ENCODE measurements around the gene GLI1.
"Not testable (repeated sequence)": the region's sequence is repeated elsewhere in the genome, so short reads cannot be mapped to it uniquely, and the experiment has no call there.

GLI1 gene

DNA sequence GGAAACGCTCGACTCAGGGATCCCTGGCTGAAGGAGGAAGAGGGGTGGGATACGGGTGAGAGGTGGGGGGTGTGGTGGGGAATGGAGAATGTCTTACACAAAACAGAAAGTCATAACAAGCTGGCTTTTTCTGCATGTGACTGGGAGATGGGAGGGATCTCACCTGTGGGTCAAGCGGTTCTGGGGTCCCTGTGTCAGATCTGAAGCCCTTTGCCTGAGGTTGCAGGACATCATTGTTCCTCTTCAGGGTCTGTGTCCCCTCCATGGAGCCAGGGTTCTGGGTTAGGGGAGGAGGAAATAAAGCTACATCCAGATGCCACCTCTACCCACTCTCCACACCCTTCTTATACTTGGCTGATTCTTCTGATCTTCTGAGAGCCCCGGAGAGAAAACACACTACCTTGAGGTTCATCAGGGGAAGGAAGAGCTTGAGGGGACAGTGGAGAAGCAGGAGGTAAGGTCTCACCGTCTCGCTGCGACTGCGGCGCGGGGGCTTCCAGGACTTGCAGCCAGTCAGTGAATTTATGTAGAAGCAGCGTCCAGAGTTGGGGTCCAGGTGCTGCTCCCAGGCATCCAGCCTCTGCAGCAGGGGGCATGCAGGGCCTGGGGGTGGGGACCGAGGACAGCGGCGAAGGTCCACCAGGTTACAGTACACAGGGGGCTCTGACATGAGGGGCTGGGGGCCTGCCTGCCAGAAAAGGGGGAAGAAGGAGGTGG is 17.6 kb downstream of the GLI1 start:
- no peak for DNase-seq

DNA sequence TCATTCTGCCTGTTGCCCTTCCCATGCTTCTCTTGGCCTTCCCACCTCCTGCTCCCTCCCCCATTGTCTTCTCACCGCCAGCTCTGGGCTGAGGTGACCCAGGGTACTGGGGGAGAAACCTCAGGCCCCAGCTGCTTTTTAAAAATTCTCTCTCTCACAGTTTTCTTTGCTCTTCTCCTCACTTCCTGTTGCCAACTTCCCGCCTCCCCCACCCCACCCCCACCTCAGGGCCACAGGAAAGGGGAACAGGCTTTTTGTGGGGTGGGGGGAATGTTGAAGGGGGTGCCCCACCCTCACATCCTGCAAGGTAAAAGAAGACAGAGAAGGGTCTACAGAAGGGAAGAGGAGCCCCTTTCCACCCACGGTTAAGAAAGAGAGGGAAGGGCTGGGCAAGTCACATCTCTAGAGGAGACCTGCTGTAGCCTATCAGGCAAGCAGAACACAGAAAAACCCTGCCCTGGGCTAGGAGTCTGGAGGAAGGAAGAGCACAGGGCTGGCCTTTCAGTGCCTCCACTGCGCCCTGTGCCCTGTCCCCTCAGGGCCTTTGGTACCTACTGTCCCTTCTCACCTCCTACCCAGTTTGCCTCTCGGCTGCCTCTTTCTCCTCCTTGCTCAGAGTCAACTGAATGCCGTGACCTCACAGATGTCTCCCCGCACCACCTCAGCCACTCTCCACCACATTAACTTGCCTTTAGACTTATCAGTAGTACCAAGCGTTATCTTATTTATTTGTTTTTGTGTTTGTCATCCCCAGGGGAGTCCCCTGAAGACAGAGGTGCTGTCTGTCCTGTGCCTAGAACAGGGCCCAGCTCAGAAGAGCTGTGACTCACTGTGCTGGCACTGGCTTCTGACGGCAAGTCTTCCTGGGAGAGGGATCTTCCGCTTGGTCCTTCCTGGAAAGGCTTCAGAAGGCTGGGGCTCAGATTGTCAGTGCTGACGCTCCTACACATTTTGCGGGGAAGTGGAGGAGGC is 18.4 kb downstream of the GLI1 start:
- no peak for DNase-seq

DNA sequence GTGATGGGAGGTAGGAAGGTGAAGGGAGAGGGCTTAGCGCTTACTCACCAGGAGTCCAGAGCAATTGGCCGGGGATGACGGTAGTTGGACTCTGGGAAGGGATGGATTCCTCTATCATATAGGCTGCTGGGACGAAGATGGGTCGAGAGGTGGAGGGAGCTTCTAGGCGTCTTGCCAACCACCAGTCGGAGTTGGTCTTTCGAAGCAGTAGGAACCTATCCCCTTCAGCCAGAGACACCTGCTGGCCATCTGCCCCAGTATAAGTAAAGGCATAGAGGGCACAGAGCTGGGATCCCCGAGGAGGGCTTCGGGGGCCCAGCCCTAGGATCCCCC is 19.4 kb downstream of the GLI1 start:
- DNase-seq: no peak

DNA sequence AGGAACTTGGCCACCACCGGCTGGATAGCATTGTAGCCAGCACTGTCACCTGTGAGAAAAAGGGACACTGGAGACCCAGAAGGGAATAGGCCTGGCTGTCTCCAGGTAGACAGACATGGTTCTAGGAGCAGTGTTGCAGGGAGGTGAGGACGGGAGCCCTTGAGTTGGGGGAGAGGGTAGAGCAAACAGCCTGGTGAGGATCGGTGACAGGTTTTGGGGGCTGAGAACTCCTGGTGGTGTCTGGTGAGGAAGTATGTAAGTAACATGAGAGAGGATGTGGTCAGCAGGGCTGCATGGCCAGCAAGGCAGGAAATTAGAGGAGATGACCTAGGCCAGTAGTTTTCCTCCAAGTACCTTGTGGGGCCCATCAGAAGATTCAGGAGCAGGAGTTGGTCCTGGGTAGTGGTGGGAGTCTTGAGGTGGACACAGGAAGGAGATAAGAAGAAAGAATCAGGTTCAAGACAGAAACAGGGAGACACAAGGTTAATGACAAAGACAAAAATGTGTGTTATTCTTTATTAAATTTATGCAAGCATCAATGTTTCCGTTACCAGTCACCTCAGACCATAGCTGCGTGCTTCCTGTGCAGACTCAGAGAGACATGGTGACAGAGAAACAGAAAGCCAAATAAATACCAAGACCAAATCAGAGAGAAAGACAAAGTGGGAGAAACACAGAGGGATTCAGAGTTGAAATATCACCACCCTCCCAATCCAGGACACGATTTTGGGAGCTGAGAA is 20.0 kb downstream of the GLI1 start, which contains the start of gene ARHGAP9:
Gene ARHGAP9, minus strand, starts transcription at position 491 of the 740 bp plus-strand sequence. Its CDS starts 460 bp downstream, at position 31.
- no peak for DNase-seq

DNA sequence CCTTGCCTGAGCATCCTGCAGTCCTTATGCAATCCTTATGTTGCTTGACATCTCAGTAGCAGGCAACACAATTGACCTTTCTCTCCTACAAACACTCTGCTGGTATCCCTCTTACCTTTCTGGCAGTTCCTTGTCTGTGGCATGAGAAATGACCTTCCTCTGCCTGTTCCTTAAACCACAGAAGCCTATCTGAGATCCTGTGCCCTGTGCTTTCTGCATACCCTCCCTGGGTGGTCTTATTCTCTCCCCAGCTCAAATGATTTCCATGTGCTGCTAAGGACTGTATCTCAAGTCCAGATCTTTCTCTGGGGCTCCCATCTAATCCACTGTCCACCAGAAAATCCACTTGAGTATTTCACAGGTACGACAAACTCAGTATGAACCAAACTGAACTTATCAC is 22.1 kb downstream of the GLI1 start:
- no peak for DNase-seq

DNA sequence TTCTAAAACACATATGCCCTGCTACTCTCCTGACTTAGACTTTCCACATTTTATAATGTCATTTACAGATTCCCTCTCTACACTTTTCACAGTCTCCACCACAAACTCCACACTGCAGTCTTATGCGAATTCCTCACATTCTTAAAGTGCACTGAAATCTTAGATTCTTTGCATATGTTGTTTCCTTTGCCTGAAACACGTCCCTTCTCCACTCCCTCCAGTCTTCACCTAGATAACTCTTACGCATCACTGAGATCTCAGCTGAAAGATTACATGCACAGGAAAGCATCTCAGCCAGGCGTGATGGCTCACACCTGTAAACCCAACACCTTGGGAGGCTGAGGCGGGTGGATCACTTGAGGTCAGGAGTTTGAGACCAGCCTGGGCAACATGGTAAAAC is 23.9 kb downstream of the GLI1 start:
- no peak for DNase-seq

DNA sequence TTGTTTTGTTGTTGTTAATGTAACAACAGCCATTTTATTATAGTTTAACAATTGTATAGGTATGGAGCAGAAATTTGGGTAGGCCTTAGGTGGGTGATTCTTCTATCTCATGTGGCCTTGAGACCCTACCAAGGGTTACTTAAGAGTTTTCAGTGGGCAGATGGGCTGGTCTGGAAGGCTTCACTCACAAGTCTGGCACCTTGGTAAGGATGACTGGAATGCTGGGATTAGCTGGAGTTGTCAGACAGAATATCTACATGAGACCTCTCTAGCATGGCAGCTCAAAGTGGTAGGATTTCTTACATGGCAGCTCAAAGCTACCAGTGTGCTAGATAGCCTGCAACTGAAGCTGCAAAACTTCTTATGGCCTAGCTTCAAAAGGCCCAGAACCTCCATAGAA is 26.1 kb downstream of the GLI1 start:
- no peak for DNase-seq

DNA sequence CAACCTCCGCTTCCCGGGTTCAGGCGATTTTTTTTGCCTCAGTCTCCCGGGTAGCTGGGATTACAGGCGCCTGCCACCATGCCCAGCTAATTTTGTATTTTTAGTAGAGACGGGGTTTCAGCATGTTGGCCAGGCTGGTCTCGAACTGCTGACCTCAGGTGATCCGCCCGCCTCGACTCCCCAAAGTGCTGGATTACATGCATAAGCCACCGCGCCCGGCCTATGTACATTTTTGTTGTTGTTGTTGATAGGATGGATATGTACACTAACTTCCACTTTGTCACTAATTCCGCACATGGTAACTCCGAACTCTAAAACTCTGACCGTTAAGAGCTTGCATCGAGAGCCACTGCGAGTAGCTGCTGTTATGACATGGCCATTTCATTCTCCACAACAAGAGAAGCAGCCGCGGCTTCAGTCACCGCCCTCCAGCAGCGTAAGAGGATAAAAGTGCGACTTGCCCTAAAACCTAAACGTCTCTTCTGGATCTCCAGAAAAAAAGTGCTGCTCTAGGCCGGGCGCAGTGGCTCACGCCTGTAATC is 27.5 kb downstream of the GLI1 start:
- DNase-seq: no peak

DNA sequence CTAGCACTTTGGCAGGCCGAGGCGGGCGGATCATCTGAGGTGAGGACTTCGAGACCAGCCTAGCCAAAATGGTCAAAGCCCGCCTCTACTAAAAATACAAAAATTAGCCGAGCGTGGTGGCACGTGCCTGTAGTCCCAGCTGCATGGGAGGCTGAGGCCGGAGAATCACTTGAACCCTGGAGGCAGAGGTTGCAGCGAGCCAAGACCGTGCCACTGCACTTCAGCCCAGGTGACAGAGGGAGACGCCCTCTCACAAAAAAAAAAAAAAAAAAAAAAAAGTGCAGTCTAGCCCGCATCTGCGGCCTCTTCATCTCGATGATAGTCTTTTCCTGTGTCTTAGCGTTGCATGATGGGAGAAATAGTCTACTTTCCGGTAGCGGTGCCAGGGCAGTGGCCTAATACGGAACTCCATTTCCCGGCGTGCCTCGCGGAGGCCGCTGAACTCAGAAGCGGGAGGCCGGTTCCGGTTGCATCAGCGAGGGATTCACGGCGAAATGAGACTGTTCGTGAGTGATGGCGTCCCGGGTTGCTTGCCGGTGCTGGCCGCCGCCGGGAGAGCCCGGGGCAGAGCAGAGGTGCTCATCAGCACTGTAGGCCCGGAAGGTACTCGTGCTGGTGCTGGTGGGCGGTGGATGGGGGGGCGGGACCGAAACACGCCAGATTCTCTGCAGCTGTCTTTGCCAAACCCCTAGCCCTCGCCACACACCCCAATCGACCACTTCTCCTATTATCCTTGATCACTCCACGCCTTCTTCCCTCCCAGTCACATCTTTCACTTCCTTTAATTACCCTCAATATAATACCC is 28.2 kb downstream of the GLI1 start, which contains the start of gene MARS1:
Gene MARS1, plus strand, starts transcription at position 472 of the 805 bp plus-strand sequence. Its CDS starts 23 bp downstream, at position 495.
- peak; percentile 97 for DNase-seq

DNA sequence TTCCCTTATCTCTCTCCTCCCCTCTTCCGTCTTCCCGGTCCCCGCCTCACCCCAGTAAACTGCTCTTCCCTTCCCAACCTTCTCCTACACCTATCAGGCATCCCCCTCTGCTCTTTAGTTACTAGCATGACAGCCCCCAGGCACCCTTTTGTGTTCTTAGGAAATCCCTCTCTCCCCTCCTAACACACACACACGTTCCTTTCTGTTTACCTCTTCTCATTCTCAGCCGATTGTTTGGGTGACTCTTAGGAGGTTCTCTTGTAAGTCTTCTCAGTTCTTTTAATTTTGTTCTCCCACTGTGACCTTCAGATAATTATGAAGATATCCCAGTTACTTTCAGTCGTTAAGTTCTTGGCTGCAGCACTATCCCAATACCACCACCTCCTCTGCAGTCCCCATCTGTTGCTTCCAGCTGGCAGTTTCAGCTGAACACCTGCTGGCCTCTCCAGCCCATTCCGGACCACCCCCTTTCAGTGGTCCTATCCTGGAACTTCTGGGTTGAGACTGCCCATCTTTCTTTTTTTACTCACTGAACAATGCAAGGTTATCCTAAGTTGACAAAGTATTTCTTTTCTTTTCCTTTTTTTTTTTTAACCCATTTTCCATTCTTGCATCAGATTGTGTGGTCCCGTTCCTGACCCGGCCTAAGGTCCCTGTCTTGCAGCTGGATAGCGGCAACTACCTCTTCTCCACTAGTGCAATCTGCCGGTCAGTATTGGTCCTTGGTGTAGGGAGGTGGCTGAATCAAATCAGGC is 29.0 kb downstream of the GLI1 start:
- peak; percentile 27 for DNase-seq

DNA sequence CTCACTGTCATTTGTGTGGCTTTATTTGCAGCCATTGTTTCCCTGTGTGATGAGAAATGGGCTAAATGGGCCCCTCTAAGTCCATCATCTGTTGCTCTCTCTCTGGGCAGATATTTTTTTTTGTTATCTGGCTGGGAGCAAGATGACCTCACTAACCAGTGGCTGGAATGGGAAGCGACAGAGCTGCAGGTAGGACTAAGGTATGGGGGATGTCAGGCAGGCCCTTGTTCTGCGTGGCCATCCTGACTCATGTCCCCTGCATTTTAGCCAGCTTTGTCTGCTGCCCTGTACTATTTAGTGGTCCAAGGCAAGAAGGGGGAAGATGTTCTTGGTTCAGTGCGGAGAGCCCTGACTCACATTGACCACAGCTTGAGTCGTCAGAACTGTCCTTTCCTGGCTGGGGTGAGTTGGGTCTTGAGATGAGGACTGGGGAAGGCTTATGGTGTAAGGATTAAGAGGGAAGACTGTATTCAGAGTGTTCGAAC is 29.6 kb downstream of the GLI1 start:
- DNase-seq: no peak

DNA sequence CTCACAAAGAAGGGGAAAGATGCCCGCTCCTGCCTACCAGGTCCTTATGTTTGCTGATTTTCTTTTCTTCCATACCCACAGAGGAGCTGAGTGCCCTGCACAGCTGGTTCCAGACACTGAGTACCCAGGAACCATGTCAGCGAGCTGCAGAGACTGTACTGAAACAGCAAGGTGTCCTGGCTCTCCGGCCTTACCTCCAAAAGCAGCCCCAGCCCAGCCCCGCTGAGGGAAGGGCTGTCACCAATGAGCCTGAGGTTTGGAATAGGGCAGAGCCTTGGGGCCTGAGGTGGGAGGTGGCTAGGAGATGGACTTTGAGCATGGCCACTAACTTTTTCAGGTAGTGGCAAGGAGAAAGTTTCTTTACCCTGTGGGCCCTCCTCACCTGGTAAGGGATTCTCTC is 30.5 kb downstream of the GLI1 start:
- no peak for DNase-seq

DNA sequence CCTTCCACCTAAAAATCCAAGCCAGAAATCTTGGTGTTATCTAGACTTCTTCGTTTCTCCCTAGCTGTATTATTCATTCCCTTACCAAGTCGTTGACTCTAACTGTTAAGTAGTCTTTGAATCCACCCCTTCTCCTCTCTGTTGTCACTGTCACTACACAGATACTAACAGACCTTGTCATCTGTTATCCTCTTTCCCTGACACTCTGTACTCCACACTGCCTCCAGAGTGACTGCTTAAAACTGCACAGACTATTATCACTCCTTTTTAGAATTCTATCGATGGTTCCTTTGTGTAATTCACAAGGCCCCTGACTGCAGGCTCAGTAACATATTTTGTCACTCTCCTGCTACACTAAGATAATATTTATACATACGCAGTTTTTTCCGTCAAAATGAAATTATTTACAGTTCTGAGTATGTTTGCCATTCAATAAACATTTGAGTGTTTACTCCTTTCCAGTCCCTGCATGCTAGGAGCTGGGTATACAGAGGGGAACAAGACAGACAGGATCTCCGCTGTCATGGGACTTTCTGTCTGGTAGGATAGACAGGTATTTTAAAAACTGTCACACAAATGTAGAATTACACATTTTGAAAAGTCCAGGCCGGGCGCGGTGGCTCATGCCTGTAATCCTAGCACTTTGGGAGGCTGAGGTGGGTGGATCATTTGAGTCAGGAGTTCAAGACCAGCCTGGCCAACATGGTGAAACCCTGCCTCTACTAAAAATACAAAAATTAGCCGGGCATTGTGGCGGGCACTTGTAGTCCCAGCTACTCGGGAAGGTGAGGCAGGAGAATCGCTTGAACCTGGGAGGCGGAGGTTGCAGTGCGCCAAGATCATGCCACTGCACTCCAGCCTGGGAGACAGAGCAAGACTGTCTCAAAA is 32.1 kb downstream of the GLI1 start:
- peak; percentile 39 for DNase-seq

DNA sequence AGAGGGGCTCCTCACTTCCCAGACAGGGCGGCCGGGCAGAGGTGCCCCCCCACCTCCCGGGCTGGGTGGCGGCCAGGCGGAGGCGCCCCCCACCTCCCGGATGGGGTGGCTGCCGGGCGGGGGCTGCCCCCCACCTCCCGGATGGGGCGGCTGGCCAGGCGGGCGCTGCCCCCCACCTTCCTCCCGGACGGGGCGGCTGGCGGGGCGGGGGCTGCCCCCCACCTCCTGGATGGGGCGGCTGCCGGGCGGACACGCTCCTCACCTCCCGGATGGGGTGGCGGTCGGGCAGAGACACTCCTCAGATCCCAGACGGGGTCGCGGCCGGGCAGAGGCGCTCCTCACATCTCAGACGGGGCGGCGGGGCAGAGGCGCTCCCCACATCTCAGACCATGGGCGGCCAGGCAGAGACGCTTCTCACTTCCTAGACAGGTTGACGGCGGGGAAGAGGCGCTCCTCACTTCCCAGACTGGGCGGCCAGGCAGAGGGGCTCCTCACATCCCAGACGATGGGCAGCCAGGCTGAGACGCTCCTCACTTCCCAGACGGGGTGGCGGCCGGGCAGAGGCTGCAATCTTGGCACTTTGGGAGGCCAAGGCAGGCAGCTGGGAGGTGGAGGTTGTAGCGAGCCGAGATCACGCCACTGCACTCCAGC is 35.6 kb downstream of the GLI1 start:
- not testable (repeated sequence) for DNase-seq

DNA sequence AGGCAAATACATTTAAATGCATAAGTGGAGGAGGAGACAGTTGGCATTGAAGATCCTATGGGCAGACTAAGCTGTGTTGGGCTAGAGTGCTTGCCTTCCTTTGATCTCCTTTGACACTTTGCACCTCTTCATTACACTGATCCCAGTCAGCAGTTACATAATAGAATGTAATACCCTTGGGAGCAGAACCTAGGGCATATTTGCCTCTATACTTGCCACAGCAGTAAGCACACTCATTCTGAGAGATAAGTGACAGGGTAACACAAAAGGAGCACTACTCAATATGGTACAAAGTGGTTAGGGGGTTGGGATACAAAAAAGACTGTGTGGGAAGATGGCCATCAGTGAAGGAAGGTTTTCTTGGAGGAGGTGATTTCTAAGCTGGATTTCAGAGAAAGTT is 37.2 kb downstream of the GLI1 start:
- no peak for DNase-seq

DNA sequence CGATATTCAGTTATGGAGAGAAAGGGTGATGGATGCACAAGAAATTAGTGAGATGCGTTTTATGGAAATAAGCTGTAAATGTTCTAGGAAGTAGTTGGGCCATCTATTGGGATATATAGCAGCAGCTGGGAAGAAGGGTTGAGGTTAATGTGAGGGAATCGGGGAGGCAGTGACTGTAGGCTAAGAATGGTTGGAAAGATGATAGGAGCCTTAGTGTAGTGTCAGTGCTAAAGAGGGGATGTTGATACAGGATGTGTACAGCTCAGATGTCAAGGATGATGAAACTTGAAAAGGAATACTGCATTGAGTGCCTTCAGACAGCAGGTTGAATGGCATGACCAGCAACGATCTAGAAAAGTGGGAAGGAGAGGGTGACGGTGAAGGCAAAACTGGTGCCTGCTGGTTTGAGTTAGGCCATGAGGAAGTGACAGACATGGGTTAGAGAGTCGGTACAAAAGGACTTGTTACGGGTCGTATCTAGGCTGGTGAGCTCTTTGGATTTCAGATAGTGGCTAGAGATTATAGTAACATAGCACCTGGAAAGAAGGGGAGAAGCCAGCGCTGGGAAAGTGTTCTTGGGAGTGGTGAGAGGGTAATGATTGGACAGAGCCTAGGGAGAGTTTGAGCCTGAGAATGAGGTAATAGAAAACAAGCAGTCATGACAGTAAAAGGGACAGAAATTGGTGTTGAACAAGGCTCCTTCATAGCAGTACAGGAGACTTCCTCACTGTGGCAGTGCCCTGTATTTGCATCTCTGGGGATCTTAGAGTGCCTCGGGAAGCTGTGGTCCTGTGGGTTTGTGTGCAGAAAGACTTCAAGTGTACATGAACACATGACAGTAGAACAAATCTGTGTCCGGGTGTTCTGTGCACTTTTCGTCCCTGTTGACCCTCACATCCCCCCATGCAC is 37.9 kb downstream of the GLI1 start:
- no peak for DNase-seq

DNA sequence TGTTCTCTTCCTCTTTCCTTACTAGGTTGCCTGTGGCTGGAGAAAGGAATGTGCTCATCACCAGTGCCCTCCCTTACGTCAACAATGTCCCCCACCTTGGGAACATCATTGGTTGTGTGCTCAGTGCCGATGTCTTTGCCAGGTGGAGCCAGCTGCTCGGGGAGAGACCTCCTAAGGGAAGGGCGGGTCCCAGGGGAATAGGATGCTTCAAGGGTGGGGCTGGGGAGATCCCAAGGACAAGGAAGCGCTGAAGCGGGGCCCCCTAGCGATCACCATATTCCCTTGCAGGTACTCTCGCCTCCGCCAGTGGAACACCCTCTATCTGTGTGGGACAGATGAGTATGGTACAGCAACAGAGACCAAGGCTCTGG is 38.5 kb downstream of the GLI1 start:
- DNase-seq: no peak

DNA sequence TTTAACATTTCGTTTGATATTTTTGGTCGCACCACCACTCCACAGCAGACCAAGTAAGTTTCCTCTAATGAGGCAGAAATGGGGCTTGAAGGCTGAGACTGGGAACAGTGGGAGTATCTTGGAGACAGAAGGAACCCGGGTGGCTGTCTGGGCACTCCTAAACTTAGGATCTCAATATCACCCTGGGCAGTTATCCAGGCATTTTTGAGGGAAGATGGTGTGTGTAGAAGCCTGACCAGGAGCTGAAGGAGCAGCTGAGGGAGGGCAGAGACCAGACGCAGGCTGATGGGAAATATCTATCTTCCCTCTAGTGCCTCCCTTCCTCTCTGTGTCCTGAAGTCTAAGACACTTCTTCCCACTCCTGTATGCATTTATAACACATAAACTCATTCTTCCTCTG is 39.0 kb downstream of the GLI1 start:
- DNase-seq: no peak

DNA sequence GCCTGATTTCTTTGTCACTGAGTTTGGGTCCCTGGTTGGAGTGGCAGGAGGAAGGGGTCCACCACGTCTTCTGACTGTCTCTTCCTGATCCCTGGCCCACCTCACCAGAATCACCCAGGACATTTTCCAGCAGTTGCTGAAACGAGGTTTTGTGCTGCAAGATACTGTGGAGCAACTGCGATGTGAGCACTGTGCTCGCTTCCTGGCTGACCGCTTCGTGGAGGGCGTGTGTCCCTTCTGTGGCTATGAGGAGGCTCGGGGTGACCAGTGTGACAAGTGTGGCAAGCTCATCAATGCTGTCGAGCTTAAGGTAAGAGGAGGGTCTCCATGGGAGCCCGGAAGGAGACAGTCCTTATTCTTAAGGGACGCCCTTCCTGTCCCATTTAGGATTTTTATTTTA is 40.6 kb downstream of the GLI1 start:
- no peak for DNase-seq

All from NCI-H2171 treated with DMSO at 0.1 percent for 48 hours (cell line).